ENCODE measurements around the gene SEL1L2.
A peak's percentile ranks its signal among the peaks of the same experiment; 100 is the strongest.

Gene SEL1L2

GRCh38 chr20:13824459-13824858 is 166.0 kb downstream of the SEL1L2 start:
- DNase-seq (ENCODE audit: insufficient read length, low spot score) = no peak
- FAIRE-seq = no peak
- TF ChIP-seq CTCF (IDR thresholded peaks at IDR 0.05; ENCODE audit: insufficient read depth, missing control alignments) = no peak

- no peak for DNase-seq (ENCODE audit: insufficient read length, low spot score)
- TF ChIP-seq CTCF (IDR thresholded peaks at IDR 0.05; ENCODE audit: insufficient read depth, missing control alignments) = no peak
- no peak for FAIRE-seq
Observed at GRCh38 chr20:13822459-13822858, 168.0 kb downstream of the SEL1L2 start.

GRCh38 chr20:13821876-13822275 is 168.5 kb downstream of the SEL1L2 start:
- no peak for TF ChIP-seq CTCF (IDR thresholded peaks at IDR 0.05; ENCODE audit: insufficient read depth, missing control alignments)
- DNase-seq (ENCODE audit: insufficient read length, low spot score) (no peak), FAIRE-seq (no peak)

- DNase-seq (ENCODE audit: insufficient read length, low spot score) (no peak), FAIRE-seq (no peak)
- TF ChIP-seq CTCF (IDR thresholded peaks at IDR 0.05; ENCODE audit: insufficient read depth, missing control alignments) = peak; percentile 51
Observed at GRCh38 chr20:13819885-13820645, 170.3 kb downstream of the SEL1L2 start.

- no peak for TF ChIP-seq CTCF (IDR thresholded peaks at IDR 0.05; ENCODE audit: insufficient read depth, missing control alignments)
- DNase-seq (ENCODE audit: insufficient read length, low spot score) (no peak), FAIRE-seq (no peak)
Observed at GRCh38 chr20:13817342-13817741, 173.1 kb downstream of the SEL1L2 start.

GRCh38 chr20:13816757-13817156 is 173.7 kb downstream of the SEL1L2 start:
- DNase-seq (ENCODE audit: insufficient read length, low spot score) (no peak), FAIRE-seq (no peak)
- TF ChIP-seq CTCF (IDR thresholded peaks at IDR 0.05; ENCODE audit: insufficient read depth, missing control alignments) = no peak

GRCh38 chr20:13814672-13815071 is 175.7 kb downstream of the SEL1L2 start:
- DNase-seq (ENCODE audit: insufficient read length, low spot score) (no peak), FAIRE-seq (no peak)
- no peak for TF ChIP-seq CTCF (IDR thresholded peaks at IDR 0.05; ENCODE audit: insufficient read depth, missing control alignments)

All from D721Med (cell line).